Large intestine (tissue), 3 donors: ENCODE data around the gene SIRT3. TPM values are rescaled to one million over a fixed set of nuclear protein-coding genes. Genes with fewer than 3 reads are reported as not detected.

Source experiments
- DNase-seq, 2 donors: peaks; one replicate each; pipeline versions ENCODE4 v3.0.0 to v3.0.0-alpha.2; 2013
- H3K27ac ChIP-seq: one replicate; pipeline ENCODE4 v1.5.1; 2013; ENCODE audit warnings: low read length
- H3K27me3 ChIP-seq: 2 replicates; pipeline ENCODE4 v1.6.1; 2013; ENCODE audit warnings: low read length; ENCODE audit not compliant: control insufficient read depth, insufficient read depth
- H3K36me3 ChIP-seq: 2 replicates; pipeline ENCODE4 v1.6.1; 2013; ENCODE audit warnings: low read length; ENCODE audit not compliant: control insufficient read depth, insufficient read depth
- H3K4me1 ChIP-seq: one replicate; pipeline ENCODE4 v1.6.1; 2013; ENCODE audit warnings: low read length; ENCODE audit not compliant: control insufficient read depth, insufficient read depth
- H3K4me3 ChIP-seq: one replicate; pipeline ENCODE4 v1.5.1; 2013; ENCODE audit warnings: low read length
- H3K9me3 ChIP-seq: one replicate; pipeline ENCODE4 v1.6.1; 2013; ENCODE audit warnings: mild to moderate bottlenecking, low read depth, low read length, moderate library complexity; ENCODE audit not compliant: control insufficient read depth
- WGBS: methylation state at CpG from one replicate; pipeline ENCODE4 v1.1.5; 2013; ENCODE audit warnings: low lambda C conversion rate; ENCODE audit not compliant: insufficient coverage; 5-methylcytosine and 5-hydroxymethylcytosine counted together
- polyA plus RNA-seq: library from polyadenylated mRNA; unstranded; fragments of 120-200 nt; gene quantifications from one replicate; pipeline ENCODE4 v1.2.1, GENCODE V29; 2013

Gene SIRT3
- polyA plus RNA-seq, 1 donor: 44.8 TPM

- H3K9me3 ChIP-seq: no peaks in the 10 kb centered on the region
- no CpG with 5 or more reads among the region's 29 CpGs for WGBS
- H3K4me3 ChIP-seq: peak overlapping the region; percentile 94
- H3K27ac ChIP-seq: no peak overlapping the region
- peaks cover 23% of the 10 kb centered on the region for H3K4me1 ChIP-seq
- H3K27me3 ChIP-seq: no peaks in the 10 kb centered on the region
- DNase-seq: no peak
- peaks cover 63% of the 10 kb centered on the region for H3K36me3 ChIP-seq
These were observed 26.6 kb downstream of the SIRT3 start for GRCh38 chr11:209275-210121.

DNA sequence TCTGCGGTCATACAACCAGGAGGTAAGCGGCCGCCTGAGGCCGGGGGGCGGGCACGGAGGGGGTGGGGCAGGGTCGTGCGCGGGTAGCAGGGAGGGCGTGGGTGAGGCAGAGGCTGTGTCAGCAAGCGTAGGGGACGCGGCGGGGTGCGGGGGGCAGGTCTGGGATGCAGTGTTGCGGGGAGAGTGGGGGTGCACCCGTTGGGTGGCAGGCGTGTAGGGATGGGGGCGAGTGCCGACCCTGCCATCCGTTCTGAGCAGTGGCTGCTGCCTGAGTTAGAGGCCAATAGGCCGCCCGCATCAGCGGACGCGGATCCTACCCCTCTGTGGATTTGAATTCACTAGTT lies 27.3 kb downstream of the SIRT3 start:
- Histone ChIP-seq H3K27me3 (no peaks in the 10 kb centered on the region), H3K27ac (peak overlapping the region; percentile 99), H3K4me1 (peaks cover 23% of the 10 kb centered on the region), H3K4me3 (peak overlapping the region; percentile 94), H3K36me3 (peaks cover 62% of the 10 kb centered on the region), H3K9me3 (no peaks in the 10 kb centered on the region)
- WGBS: no CpG with 5 or more reads among the region's 26 CpGs
- DNase-seq: no peak

DNA sequence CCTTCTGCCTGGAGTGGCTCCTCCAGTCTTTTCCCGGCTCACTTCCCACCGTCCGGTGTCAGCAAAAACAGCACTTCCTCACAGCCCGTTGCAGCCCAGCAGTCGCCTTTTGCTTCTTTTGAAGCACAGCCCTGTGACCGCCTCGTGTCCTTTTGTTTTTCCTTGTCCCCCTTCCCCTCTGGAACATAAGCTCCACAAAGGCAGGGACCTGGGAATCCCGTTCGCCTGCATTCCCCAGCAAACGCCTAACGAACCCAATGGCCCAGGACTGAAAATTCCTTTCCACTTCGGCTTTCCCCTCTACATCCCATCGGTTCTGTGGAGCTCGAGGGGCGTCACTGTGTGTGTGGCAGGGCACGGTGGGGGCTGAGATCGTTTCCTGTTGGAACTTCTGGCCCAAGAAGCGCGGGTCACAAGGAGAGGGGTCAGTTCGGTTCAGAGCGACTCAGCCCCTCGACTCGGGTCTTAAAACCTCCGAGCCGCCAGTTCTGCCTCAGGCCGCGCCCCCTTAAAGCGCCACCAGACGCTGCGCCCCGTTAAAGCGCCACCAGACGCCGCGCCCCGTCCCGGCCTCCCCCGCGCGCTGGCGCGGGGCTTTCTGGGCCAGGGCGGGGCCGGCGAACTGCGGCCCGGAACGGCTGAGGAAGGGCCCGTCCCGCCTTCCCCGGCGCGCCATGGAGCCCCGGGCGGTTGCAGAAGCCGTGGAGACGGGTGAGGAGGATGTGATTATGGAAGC lies 27.8 kb downstream of the SIRT3 start:
- no peaks in the 10 kb centered on the region for H3K9me3 ChIP-seq
- WGBS: 0% methylated on average over 4 of the region's 57 CpGs
- peaks cover 64% of the 10 kb centered on the region for H3K36me3 ChIP-seq
- H3K27me3 ChIP-seq: no peaks in the 10 kb centered on the region
- peaks cover 23% of the 10 kb centered on the region for H3K4me1 ChIP-seq
- H3K4me3 ChIP-seq: peak overlapping the region; percentile 94
- DNase-seq: peak; percentile 78 to 90
- H3K27ac ChIP-seq: peak overlapping the region; percentile 99

- peak in 1 of 2 donors; percentile 26 for DNase-seq
- Histone ChIP-seq H3K4me1 (peaks cover 23% of the 10 kb centered on the region), H3K36me3 (peaks cover 64% of the 10 kb centered on the region), H3K27me3 (no peaks in the 10 kb centered on the region), H3K9me3 (no peaks in the 10 kb centered on the region), H3K27ac (peak overlapping the region; percentile 99), H3K4me3 (peak overlapping the region; percentile 94)
- no CpG with 5 or more reads among the region's 27 CpGs for WGBS
These were observed 28.3 kb downstream of the SIRT3 start for GRCh38 chr11:207863-208180.

DNA sequence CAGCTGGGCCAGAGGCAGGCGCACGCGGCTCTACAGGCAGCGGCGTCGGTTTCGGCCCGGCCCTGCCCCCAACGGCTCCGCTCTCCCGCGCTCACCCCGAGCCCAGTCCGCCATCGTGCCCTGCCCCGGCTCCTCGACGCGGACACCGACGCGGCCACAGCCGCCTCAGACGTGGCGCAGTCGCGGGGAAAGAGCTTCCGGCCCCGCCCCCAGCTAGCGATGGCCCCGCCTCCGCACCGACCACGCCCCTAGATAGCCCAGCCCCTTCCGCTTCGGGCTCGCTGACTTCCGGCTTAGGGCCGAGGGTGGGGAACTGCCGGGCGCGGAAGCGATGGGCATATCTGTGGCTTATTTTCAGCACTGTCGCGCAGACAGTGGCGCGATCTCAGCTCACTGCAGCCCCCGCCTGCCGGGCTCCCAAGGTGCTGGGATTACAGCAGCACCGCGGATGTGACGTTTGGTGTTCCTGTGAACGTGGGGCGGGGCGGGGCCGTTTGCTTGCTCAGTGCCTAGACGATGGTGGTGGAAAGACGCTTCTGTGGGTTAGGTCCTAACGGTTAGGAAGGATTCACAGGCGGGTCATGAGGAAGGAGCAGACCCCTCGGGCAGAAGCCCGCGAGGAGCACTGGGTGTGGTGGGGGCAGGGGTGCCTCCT lies 28.8 kb downstream of the SIRT3 start, which contains the start of the genes BET1L and RIC8A:
Gene BET1L (minus strand): TSS at position 192 of the 655 bp plus-strand sequence. CDS start 78 bp downstream, at position 114.
Gene RIC8A (plus strand): TSS at position 501 of the 655 bp plus-strand sequence. CDS start 1,147 bp downstream, outside the sequence.
- Histone ChIP-seq H3K36me3 (peaks cover 60% of the 10 kb centered on the region), H3K4me1 (peaks cover 23% of the 10 kb centered on the region), H3K27ac (peak within 1 kb of the TSS; percentile 99), H3K9me3 (no peaks in the 10 kb centered on the region), H3K4me3 (peak within 1 kb of the TSS; percentile 94), H3K27me3 (no peaks in the 10 kb centered on the region)
- peak; percentile 99 for DNase-seq
- WGBS: no CpG with 5 or more reads among the region's 63 CpGs

GRCh38 chr11:206526-207207 lies 29.5 kb downstream of the SIRT3 start:
- H3K27me3 ChIP-seq: no peaks in the 10 kb centered on the region
- H3K9me3 ChIP-seq: no peaks in the 10 kb centered on the region
- peaks cover 23% of the 10 kb centered on the region for H3K4me1 ChIP-seq
- peak; percentile 50 to 66 for DNase-seq
- WGBS: no CpG with 5 or more reads among the region's 39 CpGs
- H3K27ac ChIP-seq: peak overlapping the region; percentile 99
- H3K36me3 ChIP-seq: peaks cover 53% of the 10 kb centered on the region
- peak overlapping the region; percentile 94 for H3K4me3 ChIP-seq

DNA sequence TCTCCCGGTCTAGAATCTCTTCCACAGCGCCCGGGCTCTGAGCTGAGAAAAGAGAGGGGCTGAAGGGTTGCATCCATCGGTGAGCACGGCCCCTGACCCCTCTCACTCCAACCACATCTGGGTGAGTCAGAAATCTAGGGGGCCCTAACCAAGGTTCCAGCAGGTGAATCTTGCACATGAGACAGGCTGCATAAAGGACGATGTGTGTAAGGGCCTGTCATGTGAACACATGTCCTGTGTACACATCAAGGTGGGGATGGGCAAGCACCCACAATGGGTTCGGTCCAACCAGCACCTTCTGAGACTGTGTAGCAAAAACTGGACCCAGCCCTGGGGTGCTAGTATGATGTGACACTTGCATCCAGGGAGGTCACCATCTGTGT lies 30.1 kb downstream of the SIRT3 start:
- H3K27me3 ChIP-seq: no peaks in the 10 kb centered on the region
- peak overlapping the region; percentile 94 for H3K4me3 ChIP-seq
- H3K36me3 ChIP-seq: peaks cover 51% of the 10 kb centered on the region
- WGBS: no CpG with 5 or more reads among the region's 7 CpGs
- peak overlapping the region; percentile 99 for H3K27ac ChIP-seq
- no peak for DNase-seq
- no peaks in the 10 kb centered on the region for H3K9me3 ChIP-seq
- peaks cover 23% of the 10 kb centered on the region for H3K4me1 ChIP-seq

- no CpG with 5 or more reads among the region's 16 CpGs for WGBS
- peaks cover 3% of the 10 kb centered on the region for H3K9me3 ChIP-seq
- H3K4me3 ChIP-seq: peak overlapping the region; percentile 94
- H3K36me3 ChIP-seq: peaks cover 51% of the 10 kb centered on the region
- H3K27me3 ChIP-seq: no peaks in the 10 kb centered on the region
- H3K4me1 ChIP-seq: peaks cover 21% of the 10 kb centered on the region
- DNase-seq: no peak
- H3K27ac ChIP-seq: no peak overlapping the region
These were observed 30.7 kb downstream of the SIRT3 start for GRCh38 chr11:205221-206001.

GRCh38 chr11:204587-205109 lies 31.5 kb downstream of the SIRT3 start:
- H3K4me1 ChIP-seq: peaks cover 13% of the 10 kb centered on the region
- no peak for DNase-seq
- WGBS: no CpG with 5 or more reads among the region's 12 CpGs
- peaks cover 45% of the 10 kb centered on the region for H3K36me3 ChIP-seq
- H3K4me3 ChIP-seq: no peak overlapping the region
- H3K9me3 ChIP-seq: peaks cover 3% of the 10 kb centered on the region
- no peak overlapping the region for H3K27ac ChIP-seq
- H3K27me3 ChIP-seq: no peaks in the 10 kb centered on the region
